Hepatocyte (in vitro differentiated cells): ENCODE measurements around the gene CRYBG2. TPM values are rescaled to one million over a fixed set of nuclear protein-coding genes. Genes with fewer than 3 reads are reported as not detected.
"Not testable (repeated sequence)": the region's sequence is repeated elsewhere in the genome, so short reads cannot be mapped to it uniquely, and the experiment has no call there.

Experiments
- DNase-seq: peaks from one replicate; pipeline ENCODE4 v3.0.0-alpha.2; 2016; ENCODE audit warnings: low spot score
- H2AFZ ChIP-seq: fragments of 200-600 bp; sonication (generic); 2 replicates; pipeline ENCODE4 v1.6.0; 2016; ENCODE audit warnings: antibody characterized with exemption, mild to moderate bottlenecking
- H3K27ac ChIP-seq: fragments of 200-600 bp; sonication (generic); 2 replicates; pipeline ENCODE4 v1.5.1; 2016; ENCODE audit warnings: mild to moderate bottlenecking
- H3K27me3 ChIP-seq: fragments of 200-600 bp; sonication (generic); 2 replicates; pipeline ENCODE4 v1.6.1; 2016
- H3K36me3 ChIP-seq: fragments of 200-600 bp; sonication (generic); replicated peaks from 2 replicates; pipeline ENCODE4 v1.5.1; 2016; ENCODE audit warnings: low read depth; ENCODE audit not compliant: insufficient read depth
- H3K4me1 ChIP-seq: fragments of 200-600 bp; sonication (generic); 2 replicates; pipeline ENCODE4 v1.5.1; 2016; ENCODE audit warnings: mild to moderate bottlenecking, moderate library complexity; ENCODE audit not compliant: insufficient read depth
- H3K4me2 ChIP-seq: fragments of 200-600 bp; sonication (generic); 2 replicates; pipeline ENCODE4 v1.6.0; 2016
- H3K4me3 ChIP-seq: fragments of 200-600 bp; sonication (generic); 2 replicates; pipeline ENCODE4 v1.5.1; 2016; ENCODE audit warnings: mild to moderate bottlenecking
- H3K79me2 ChIP-seq: fragments of 200-600 bp; sonication (generic); 2 replicates; pipeline ENCODE4 v1.6.0; 2017; ENCODE audit warnings: mild to moderate bottlenecking
- H3K9me2 ChIP-seq: fragments of 200-600 bp; sonication (generic); replicated peaks from 2 replicates; pipeline ENCODE4 v1.6.0; 2017; ENCODE audit warnings: mild to moderate bottlenecking; ENCODE audit not compliant: insufficient read depth
- H3K9me3 ChIP-seq: fragments of 200-600 bp; sonication (generic); 2 replicates; pipeline ENCODE4 v1.5.1; 2016; ENCODE audit warnings: low read depth, mild to moderate bottlenecking
- H4K20me1 ChIP-seq: fragments of 200-600 bp; sonication (generic); 2 replicates; pipeline ENCODE4 v1.6.0; 2016; ENCODE audit warnings: mild to moderate bottlenecking; ENCODE audit not compliant: insufficient read depth, poor library complexity, severe bottlenecking
- CTCF ChIP-seq: fragments of 200-600 bp; sonication (generic); IDR thresholded peaks from 2 replicates; pipeline ENCODE4 v1.5.1; 2016; ENCODE audit warnings: antibody characterized with exemption, mild to moderate bottlenecking; ENCODE audit not compliant: poor library complexity
- EZH2 ChIP-seq: fragments of 200-600 bp; sonication (generic); IDR thresholded peaks from 2 replicates; pipeline ENCODE4 v1.6.1; 2016; ENCODE audit warnings: antibody characterized with exemption, mild to moderate bottlenecking, borderline replicate concordance
- EZH2phosphoT487 ChIP-seq: fragments of 200-600 bp; sonication (generic); IDR thresholded peaks from one replicate; pipeline ENCODE4 v1.6.1; 2018; ENCODE audit warnings: antibody characterized with exemption, mild to moderate bottlenecking, low read depth, moderate library complexity; ENCODE audit not compliant: unreplicated experiment, severe bottlenecking
- WGBS: methylation state at CpG from one replicate; pipeline ENCODE4 v1.1.6; 2016; ENCODE audit warnings: low lambda C conversion rate; ENCODE audit errors: missing lambda C conversion rate; 5-methylcytosine and 5-hydroxymethylcytosine counted together
- polyA plus RNA-seq: library from polyadenylated mRNA; unstranded; fragments of >200 nt; fragmentation: Nextera tagmentation; extraction: Ambion mirVana; gene quantifications from 2 replicates; pipeline ENCODE4 v1.2.1, GENCODE V29; 2016
- total RNA-seq: library from RNA; depleted of rRNA; stranded (reverse); fragments of >200 nt; gene quantifications from 2 replicates; pipeline ENCODE4 v1.2.3, GENCODE V29; 2014

Gene CRYBG2
- total and polyA plus RNA-seq, 2 experiments from 2014 or later, result 15.6 to 20.1 TPM

- H4K20me1 ChIP-seq, result no peaks in the 10 kb centered on the region
- TF ChIP-seq CTCF, result no peak
- no peak for TF ChIP-seq EZH2
- TF ChIP-seq EZH2phosphoT487, result no peak
- 90% methylated on average over 4 of the region's 4 CpGs for WGBS
Measured at GRCh38 chr1:26376050-26376449, 22.1 kb upstream of the CRYBG2 start.

GRCh38 chr1:26375081-26375480 lies 21.2 kb upstream of the CRYBG2 start:
- Histone ChIP-seq H3K9me3 (no peaks in the 10 kb centered on the region), H3K4me3 (no peak overlapping the region), H3K4me1 (no peaks in the 10 kb centered on the region), H3K79me2 (no peaks in the 10 kb centered on the region), H4K20me1 (no peaks in the 10 kb centered on the region), H3K27me3 (no peaks in the 10 kb centered on the region), H3K4me2 (no peak overlapping the region), H2AFZ (no peak overlapping the region), H3K27ac (no peak overlapping the region), H3K36me3 (no peaks in the 10 kb centered on the region), H3K9me2 (no peaks in the 10 kb centered on the region)
- no peak for DNase-seq
- WGBS, result 86% methylated on average over 6 of the region's 6 CpGs
- TF ChIP-seq EZH2 (no peak), EZH2phosphoT487 (no peak), CTCF (no peak)

More at GRCh38 chr1:26376050-26376449, 22.1 kb upstream of the CRYBG2 start:
- Histone ChIP-seq H3K9me3 (no peaks in the 10 kb centered on the region), H2AFZ (no peak overlapping the region), H3K9me2 (no peaks in the 10 kb centered on the region), H3K4me1 (no peaks in the 10 kb centered on the region), H3K4me2 (no peak overlapping the region), H3K27ac (no peak overlapping the region), H3K36me3 (no peaks in the 10 kb centered on the region), H3K79me2 (no peaks in the 10 kb centered on the region), H3K4me3 (no peak overlapping the region), H3K27me3 (no peaks in the 10 kb centered on the region)
- DNase-seq, result no peak

GRCh38 chr1:26374361-26374760 lies 20.4 kb upstream of the CRYBG2 start:
- not testable (repeated sequence) for H3K27me3 ChIP-seq, H3K4me3 ChIP-seq, H3K9me3 ChIP-seq, H3K4me1 ChIP-seq, H3K4me2 ChIP-seq, H3K9me2 ChIP-seq, H4K20me1 ChIP-seq, H3K27ac ChIP-seq, H3K79me2 ChIP-seq, DNase-seq, H2AFZ ChIP-seq, H3K36me3 ChIP-seq
- WGBS, result 45% methylated on average over 2 of the region's 2 CpGs

GRCh38 chr1:26373789-26374188 lies 19.9 kb upstream of the CRYBG2 start:
- H3K4me1 ChIP-seq, result no peaks in the 10 kb centered on the region
- H3K9me3 ChIP-seq, result no peaks in the 10 kb centered on the region
- H3K79me2 ChIP-seq, result no peaks in the 10 kb centered on the region
- no peak overlapping the region for H3K27ac ChIP-seq
- H3K9me2 ChIP-seq, result no peaks in the 10 kb centered on the region
- H3K4me3 ChIP-seq, result no peak overlapping the region
- H3K4me2 ChIP-seq, result no peak overlapping the region
- TF ChIP-seq EZH2phosphoT487 (no peak), EZH2 (no peak), CTCF (no peak)
- WGBS, result 68% methylated on average over 2 of the region's 2 CpGs
- H3K36me3 ChIP-seq, result no peaks in the 10 kb centered on the region
- H3K27me3 ChIP-seq, result no peaks in the 10 kb centered on the region
- DNase-seq, result no peak
- no peak overlapping the region for H2AFZ ChIP-seq
- no peaks in the 10 kb centered on the region for H4K20me1 ChIP-seq
